ENCODE measurements around the gene PRSS27.

GRCh38 chr16:2692251-2692947 is 27.6 kb downstream of the PRSS27 start:
- TF ChIP-seq, protein P1, sequence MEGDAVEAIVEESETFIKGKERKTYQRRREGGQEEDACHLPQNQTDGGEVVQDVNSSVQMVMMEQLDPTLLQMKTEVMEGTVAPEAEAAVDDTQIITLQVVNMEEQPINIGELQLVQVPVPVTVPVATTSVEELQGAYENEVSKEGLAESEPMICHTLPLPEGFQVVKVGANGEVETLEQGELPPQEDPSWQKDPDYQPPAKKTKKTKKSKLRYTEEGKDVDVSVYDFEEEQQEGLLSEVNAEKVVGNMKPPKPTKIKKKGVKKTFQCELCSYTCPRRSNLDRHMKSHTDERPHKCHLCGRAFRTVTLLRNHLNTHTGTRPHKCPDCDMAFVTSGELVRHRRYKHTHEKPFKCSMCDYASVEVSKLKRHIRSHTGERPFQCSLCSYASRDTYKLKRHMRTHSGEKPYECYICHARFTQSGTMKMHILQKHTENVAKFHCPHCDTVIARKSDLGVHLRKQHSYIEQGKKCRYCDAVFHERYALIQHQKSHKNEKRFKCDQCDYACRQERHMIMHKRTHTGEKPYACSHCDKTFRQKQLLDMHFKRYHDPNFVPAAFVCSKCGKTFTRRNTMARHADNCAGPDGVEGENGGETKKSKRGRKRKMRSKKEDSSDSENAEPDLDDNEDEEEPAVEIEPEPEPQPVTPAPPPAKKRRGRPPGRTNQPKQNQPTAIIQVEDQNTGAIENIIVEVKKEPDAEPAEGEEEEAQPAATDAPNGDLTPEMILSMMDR (tag by site-specific recombination; IDR thresholded peaks at IDR 0.05), result no peak
- no peak for TF ChIP-seq ZNF311 (tag by site-specific recombination; IDR thresholded peaks at IDR 0.05; ENCODE audit: borderline replicate concordance)
- TF ChIP-seq ZNF777 (tag by site-specific recombination; IDR thresholded peaks at IDR 0.05; ENCODE audit: borderline replicate concordance), result no peak
- TF ChIP-seq ZNF830 (tag by site-specific recombination; IDR thresholded peaks at IDR 0.05; ENCODE audit: low read depth), result no peak
